ENCODE measurements around the gene FOXP1. TPM values are rescaled to one million over a fixed set of nuclear protein-coding genes. Genes with fewer than 3 reads are reported as not detected.
A peak's percentile ranks its signal among the peaks of the same experiment; 100 is the strongest.

FOXP1 gene
- total RNA-seq, 4 donors from 2014 or later, result 181 to 225 (median 205) TPM

DNA sequence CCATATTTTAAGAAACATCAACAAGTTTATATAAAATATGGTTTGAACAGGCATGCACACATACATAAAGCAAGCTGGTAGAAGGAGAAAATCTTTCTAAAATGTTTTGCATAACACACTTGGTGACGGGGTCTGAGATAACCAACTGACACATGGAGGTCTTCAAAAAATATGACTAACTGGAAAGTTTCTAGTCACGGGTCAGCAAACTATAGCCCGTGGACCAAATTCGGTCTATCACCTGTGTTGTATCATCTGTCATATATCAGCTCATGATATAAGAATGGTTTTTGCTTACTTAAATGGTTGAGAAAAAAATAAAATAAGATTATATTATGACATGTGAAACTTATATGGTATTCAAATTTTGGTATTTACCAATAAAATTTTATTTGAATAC, 465.1 kb downstream of the FOXP1 start:
- no peak for TF ChIP-seq POLR2A (IDR thresholded peaks at IDR 0.05; ENCODE audit: low read depth)
- no peak for TF ChIP-seq EP300 (IDR thresholded peaks at IDR 0.05)
- TF ChIP-seq POLR2AphosphoS5 (IDR thresholded peaks at IDR 0.05), result no peak
- TF ChIP-seq, protein P1, sequence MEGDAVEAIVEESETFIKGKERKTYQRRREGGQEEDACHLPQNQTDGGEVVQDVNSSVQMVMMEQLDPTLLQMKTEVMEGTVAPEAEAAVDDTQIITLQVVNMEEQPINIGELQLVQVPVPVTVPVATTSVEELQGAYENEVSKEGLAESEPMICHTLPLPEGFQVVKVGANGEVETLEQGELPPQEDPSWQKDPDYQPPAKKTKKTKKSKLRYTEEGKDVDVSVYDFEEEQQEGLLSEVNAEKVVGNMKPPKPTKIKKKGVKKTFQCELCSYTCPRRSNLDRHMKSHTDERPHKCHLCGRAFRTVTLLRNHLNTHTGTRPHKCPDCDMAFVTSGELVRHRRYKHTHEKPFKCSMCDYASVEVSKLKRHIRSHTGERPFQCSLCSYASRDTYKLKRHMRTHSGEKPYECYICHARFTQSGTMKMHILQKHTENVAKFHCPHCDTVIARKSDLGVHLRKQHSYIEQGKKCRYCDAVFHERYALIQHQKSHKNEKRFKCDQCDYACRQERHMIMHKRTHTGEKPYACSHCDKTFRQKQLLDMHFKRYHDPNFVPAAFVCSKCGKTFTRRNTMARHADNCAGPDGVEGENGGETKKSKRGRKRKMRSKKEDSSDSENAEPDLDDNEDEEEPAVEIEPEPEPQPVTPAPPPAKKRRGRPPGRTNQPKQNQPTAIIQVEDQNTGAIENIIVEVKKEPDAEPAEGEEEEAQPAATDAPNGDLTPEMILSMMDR (IDR thresholded peaks at IDR 0.05), result no peak
- intact Hi-C loops (cut with DNase I), result no loop called here

DNA sequence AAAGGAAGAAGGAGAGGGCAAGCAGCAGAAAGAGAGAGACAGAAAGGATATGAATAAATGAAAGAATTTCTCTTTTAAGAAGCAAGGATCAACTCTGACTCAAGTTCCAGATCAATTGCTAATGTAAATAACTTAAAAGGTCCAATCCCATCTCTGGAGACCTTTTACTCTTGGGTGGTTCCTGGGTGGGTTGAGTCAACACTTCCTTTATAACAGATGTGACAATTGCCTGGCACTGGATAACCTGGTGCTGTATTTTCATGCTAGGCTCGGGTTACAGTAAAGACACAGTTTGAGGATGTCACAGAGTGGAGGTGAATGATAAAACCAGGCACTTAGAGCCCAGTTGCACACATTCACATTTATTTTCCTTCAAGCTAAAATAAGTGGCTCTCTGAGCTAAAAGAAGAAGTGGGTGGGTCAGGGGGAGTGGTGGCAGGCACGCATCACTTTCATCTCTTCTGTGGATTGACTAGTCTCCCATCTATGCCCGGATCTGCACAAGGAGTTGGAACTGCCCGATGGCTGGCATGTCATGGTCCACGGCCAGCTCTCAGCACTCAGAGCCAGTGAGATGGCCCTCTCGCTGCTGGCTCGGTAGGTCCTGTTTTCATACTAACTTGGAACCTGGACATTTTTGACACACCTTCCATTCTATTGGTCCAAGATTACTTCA, 465.8 kb downstream of the FOXP1 start:
- no peaks in the 10 kb centered on the region for H3K36me3 ChIP-seq
- no peak for DNase-seq (ENCODE audit: extremely low spot score)
- no peaks in the 10 kb centered on the region for H3K27me3 ChIP-seq
- H3K27ac ChIP-seq (replicated peaks in 1 of 4), result peak overlapping the region; percentile 22 to 84 (median 40)
- intact Hi-C loops (cut with DNase I), result no loop called here
- H3K4me3 ChIP-seq, result no peak overlapping the region
- TF ChIP-seq POLR2AphosphoS5 (IDR thresholded peaks at IDR 0.05) (no peak), EP300 (IDR thresholded peaks at IDR 0.05) (no peak), POLR2A (IDR thresholded peaks at IDR 0.05; ENCODE audit: low read depth) (no peak)
- TF ChIP-seq, protein P1 (IDR thresholded peaks at IDR 0.05), result no peak
- H3K4me1 ChIP-seq, result peaks cover 24 to 92% (median 90%) of the 10 kb centered on the region in 4 donors
- 61% methylated on average over 7 of the region's 7 CpGs for WGBS
- no peaks in the 10 kb centered on the region for H3K9me3 ChIP-seq

More for the DNA sequence above, 465.1 kb downstream of the FOXP1 start:
- 83% methylated on average over 4 of the region's 4 CpGs for WGBS
- no peak for DNase-seq (ENCODE audit: extremely low spot score)
- Histone ChIP-seq H3K27ac (replicated peaks in 1 of 4) (peak overlapping the region; percentile 18 to 84 (median 40)), H3K4me1 (peaks cover 22 to 92% (median 90%) of the 10 kb centered on the region in 4 donors), H3K9me3 (no peaks in the 10 kb centered on the region), H3K36me3 (no peaks in the 10 kb centered on the region), H3K27me3 (no peaks in the 10 kb centered on the region), H3K4me3 (no peak overlapping the region)

DNA sequence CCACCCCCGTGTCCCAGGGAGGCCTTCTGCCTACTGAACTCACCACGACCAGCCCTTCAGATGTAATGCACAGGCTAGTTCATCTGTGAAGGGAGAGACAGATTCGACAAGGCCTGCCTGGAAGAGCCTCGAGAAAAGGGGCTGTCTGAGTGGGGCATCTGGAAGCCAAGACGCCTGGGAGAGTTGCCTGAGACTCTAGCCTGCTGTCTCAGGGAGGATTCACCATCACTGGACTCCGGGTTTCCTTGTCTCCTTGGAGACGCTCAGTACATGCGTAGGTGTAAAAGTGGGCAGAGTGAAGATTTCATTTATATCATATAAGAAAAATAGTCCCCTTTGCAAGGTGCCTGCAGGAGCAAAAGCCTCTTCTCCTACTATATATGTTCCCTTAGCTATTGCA, 468.9 kb downstream of the FOXP1 start:
- no peak for DNase-seq (ENCODE audit: extremely low spot score)
- intact Hi-C loops (cut with DNase I), result no loop called here
- H3K9me3 ChIP-seq, result no peaks in the 10 kb centered on the region
- peaks cover 0 to 22% (median 9%) of the 10 kb centered on the region in 4 donors for H3K36me3 ChIP-seq
- peaks cover 25 to 98% (median 88%) of the 10 kb centered on the region in 4 donors for H3K4me1 ChIP-seq
- H3K27ac ChIP-seq (replicated peaks in 1 of 4), result peak overlapping the region; percentile 71 to 84 (median 80)
- TF ChIP-seq POLR2A (IDR thresholded peaks at IDR 0.05; ENCODE audit: low read depth), result no peak
- TF ChIP-seq EP300 (IDR thresholded peaks at IDR 0.05), result no peak
- no peak for TF ChIP-seq POLR2AphosphoS5 (IDR thresholded peaks at IDR 0.05)
- H3K27me3 ChIP-seq, result no peaks in the 10 kb centered on the region
- WGBS, result 56% methylated on average over 8 of the region's 8 CpGs
- no peak overlapping the region for H3K4me3 ChIP-seq

DNA sequence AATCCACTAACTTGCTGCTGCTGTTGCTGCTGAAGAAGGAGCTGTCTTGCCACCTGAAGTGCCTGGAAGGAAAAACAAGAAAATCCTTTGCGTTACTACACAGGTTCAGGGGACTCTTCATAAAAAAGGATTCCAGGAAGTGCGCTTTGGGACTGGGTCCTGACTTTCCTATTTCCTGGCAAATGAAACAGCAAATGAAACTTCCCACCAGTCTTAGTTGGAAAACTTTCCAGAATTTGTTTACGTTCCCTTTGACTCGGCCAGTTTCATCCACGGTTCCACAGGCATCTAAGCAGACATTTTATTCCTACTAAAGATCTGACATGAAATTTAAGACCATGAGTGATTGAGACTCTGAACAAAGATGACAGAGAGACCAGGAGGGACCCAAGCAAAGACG, 471.0 kb downstream of the FOXP1 start:
- WGBS, result 27% methylated on average over 6 of the region's 6 CpGs
- no peaks in the 10 kb centered on the region for H3K9me3 ChIP-seq
- H3K36me3 ChIP-seq, result peaks cover 0 to 22% (median 9%) of the 10 kb centered on the region in 4 donors
- H3K4me1 ChIP-seq, result peaks cover 33 to 98% (median 89%) of the 10 kb centered on the region in 4 donors
- H3K4me3 ChIP-seq, result peak overlapping the region; percentile 1 to 17 (median 10)
- H3K27ac ChIP-seq (replicated peaks in 1 of 4), result peak overlapping the region; percentile 71 to 84 (median 80)
- no peak for DNase-seq (ENCODE audit: extremely low spot score)
- intact Hi-C loops (cut with DNase I), result no loop called here
- H3K27me3 ChIP-seq, result no peaks in the 10 kb centered on the region
- TF ChIP-seq EP300 (IDR thresholded peaks at IDR 0.05), result peak; percentile 19
- TF ChIP-seq, protein P1 (IDR thresholded peaks at IDR 0.05), result no peak
- no peak for TF ChIP-seq POLR2AphosphoS5 (IDR thresholded peaks at IDR 0.05)
- no peak for TF ChIP-seq POLR2A (IDR thresholded peaks at IDR 0.05; ENCODE audit: low read depth)

DNA sequence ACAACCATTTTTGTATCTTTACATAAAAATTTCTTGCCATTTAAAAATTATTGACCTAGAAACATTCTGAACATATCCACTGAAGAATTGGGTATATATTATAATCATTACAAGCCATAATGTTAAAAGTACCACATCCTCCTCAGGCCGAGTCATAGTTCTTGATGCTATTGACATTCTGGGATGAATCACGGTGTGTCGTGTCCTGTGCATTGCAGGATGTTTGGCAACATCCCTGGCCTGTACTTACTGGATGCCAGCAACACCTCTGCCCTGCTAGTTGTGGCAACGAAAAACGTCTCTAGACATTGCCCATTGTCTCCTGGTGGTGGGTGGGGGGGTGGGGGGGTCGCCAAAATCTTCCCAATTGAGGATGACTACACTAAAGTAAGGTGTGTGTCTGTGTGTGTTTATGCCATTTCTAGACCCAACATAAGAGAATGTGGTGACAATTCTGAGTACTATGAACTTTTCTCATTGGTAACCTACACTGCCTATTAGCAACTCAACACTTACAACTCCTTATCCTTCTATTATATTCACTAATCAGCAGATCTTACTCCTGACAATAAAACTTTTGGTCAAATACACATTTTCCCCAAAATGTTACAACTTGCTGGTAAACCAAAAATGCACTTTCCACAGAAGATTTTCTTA, 471.6 kb downstream of the FOXP1 start:
- H3K9me3 ChIP-seq, result no peaks in the 10 kb centered on the region
- 54% methylated on average over 5 of the region's 6 CpGs for WGBS
- no peaks in the 10 kb centered on the region for H3K27me3 ChIP-seq
- peak overlapping the region; percentile 5 to 17 (median 10) for H3K4me3 ChIP-seq
- TF ChIP-seq POLR2AphosphoS5 (IDR thresholded peaks at IDR 0.05), result peak in 1 of 2 donors; percentile 53
- TF ChIP-seq, protein P1 (IDR thresholded peaks at IDR 0.05), result no peak
- no peak for TF ChIP-seq POLR2A (IDR thresholded peaks at IDR 0.05; ENCODE audit: low read depth)
- peak overlapping the region; percentile 71 to 84 (median 80) for H3K27ac ChIP-seq (replicated peaks in 1 of 4)
- peaks cover 0 to 22% (median 9%) of the 10 kb centered on the region in 4 donors for H3K36me3 ChIP-seq
- intact Hi-C loops (cut with DNase I), result no loop called here
- DNase-seq (ENCODE audit: extremely low spot score), result no peak
- peaks cover 29 to 98% (median 89%) of the 10 kb centered on the region in 4 donors for H3K4me1 ChIP-seq

Measured in esophagus muscularis mucosa (tissue), 4 donors.